ENCODE data around the gene ADAMTSL5.
"Not testable (repeated sequence)": the region's sequence is repeated elsewhere in the genome, so short reads cannot be mapped to it uniquely, and the experiment has no call there.

ADAMTSL5 gene, protein sequence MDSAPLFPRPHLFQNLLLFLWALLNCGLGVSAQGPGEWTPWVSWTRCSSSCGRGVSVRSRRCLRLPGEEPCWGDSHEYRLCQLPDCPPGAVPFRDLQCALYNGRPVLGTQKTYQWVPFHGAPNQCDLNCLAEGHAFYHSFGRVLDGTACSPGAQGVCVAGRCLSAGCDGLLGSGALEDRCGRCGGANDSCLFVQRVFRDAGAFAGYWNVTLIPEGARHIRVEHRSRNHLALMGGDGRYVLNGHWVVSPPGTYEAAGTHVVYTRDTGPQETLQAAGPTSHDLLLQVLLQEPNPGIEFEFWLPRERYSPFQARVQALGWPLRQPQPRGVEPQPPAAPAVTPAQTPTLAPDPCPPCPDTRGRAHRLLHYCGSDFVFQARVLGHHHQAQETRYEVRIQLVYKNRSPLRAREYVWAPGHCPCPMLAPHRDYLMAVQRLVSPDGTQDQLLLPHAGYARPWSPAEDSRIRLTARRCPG

DNA sequence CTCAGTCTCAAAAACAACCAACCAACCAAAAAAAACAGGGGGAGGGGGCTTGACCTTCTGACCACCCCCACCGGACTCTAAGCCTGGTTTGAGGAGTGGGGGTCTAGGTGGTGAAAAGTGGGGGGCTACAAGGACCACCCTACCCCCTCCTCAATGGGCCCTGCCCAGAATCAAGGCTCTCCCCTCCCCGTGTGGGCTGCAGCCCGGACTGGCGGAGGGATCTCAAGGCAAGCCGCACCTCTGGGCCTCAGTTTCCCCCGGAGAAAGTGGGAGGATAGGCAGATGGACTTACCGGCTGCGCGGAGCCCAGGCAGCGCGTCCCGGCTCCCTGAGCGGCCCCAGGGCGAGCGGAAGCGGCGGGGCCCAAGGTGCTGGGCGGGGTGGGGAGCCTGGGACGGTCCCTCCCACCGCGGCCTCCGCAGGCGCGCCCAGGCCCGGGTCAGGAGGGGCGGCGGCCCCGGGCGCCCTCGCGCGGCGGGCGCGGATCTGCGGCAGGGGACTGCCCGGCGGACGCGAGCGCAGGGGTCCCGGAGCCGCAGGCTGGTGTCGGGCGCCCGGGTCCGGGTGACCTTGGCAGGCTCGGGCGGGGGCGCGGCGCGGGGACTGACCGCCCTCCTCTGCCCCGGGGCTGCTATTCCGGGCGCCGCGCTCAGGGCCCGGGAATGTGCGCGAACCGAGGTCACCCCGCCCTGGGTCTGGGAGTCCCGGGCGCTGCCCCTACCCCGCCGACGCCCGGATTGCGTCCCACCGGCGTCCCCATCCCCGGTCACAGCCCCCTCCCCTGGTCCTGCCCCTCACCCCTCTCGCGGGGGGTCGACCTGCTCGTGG lies at the start of gene ADAMTSL5:
ADAMTSL5 (minus strand) TSS at position 349 of the 828 bp plus-strand sequence. CDS start 2,076 bp downstream, outside the sequence.
- DNase-seq (ENCODE audit: low spot score) = no peak

DNA sequence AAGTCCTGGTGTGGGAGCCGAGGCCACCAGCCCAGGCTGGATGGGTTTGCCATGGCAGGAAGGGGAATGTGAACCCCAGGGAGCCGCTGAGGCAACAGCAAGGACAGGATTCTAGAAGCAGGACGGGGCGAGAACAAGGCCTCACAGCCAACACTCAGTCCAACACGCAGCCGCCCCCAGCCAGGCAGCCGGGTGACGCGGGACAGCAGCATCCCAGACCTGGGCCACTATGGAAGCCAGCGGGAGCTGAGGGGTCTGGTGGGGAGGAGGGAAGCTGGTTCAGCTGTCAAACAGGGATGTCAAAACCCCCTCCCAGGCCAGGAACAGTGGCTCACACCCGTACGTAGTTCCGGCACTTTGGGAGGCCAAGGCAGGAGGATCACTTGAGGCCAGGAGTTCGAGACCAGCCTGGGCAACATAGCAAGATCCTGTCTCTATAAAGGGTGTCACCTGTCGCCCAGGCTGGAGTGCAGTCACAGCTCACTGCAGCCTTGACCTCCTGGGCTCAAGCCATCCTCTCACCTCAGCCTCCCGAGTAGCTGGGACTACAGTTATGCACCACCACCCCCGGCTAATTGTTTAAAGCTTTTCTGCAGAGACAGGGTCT lies 48.5 kb upstream of the ADAMTSL5 start:
- no peak for DNase-seq (ENCODE audit: low spot score)

DNA sequence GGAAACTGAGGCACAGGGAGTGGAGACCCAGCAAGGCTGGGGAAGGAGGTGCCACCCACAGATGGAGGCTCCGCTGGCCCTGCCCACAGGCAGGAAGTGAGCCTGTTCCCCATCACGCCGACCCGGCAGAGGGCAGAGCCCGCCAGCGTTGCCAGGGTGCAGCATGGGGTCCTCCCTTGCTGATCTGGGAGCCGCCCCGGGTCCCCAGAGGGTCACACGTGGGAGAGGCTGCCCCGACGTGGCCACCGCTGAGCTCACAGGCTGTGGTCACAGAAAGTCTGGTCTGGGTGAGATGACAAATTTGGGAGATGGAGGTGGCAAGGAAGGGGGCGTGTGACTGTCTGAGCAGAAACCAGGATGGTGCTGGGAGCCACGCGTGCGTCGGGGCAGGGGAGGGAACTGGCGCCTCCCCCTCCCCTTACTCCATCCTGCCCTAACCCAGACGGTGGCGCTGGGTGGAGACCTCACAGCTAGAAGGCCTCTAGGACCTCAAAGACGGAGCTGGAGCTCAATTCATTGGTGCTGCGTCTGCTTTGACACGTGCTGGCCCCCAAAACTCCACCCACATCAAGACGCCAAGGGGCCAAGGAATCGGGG lies 47.6 kb upstream of the ADAMTSL5 start:
- DNase-seq (ENCODE audit: low spot score) = no peak

DNA sequence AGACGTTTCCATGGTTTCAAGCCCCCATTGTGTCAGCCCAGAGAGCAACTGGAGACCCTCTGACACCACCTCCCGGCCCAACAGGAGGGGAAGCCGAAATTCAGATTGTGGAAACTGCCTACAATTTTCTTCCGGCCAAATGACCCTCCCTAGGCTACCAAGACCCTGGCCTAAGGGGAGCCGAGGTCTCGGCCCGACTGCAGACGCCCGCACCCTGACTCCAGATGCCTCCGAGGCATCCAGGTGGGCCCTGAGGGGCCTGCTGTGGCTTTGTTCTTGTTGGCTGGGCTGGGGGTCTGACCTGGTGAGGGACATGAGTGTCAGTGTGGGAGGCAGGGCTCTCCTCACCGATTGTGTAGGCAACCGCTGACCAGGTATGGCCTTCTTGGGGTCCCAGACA lies 45.7 kb upstream of the ADAMTSL5 start:
- DNase-seq (ENCODE audit: low spot score) = no peak

DNA sequence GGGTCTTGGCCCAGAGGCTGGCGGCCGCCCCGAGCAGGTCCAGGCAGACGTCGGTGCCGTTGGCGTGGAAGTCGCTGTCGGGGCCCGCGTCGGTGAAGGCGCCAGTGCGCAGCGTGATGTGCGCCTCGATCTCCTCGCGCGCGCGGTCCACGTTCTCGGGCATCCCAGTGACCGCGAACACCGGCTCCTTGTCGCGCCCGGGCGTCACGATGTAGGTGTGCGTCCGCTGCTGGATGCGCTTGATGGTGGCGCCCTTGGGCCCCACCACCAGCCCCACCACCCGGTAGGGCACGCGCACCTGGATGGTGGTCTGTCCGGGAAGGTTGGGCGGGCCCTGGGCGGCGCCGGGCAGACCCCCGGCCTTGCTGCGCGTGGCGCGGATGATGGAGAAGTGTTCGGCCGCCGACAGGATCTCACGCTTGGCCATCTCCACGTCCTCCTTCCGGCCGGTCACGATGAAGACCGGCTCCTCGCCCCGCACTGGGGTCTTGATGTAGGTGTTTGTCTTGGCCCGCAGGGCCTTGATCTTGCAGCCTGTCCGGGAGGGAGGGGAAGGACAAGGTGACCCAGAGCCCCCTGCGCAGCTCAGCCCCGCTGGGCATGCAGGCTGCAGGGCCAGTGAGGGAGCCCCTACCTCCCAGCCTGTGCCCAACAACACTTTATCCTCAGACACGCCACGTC lies 43.7 kb upstream of the ADAMTSL5 start:
- no peak for DNase-seq (ENCODE audit: low spot score)

DNA sequence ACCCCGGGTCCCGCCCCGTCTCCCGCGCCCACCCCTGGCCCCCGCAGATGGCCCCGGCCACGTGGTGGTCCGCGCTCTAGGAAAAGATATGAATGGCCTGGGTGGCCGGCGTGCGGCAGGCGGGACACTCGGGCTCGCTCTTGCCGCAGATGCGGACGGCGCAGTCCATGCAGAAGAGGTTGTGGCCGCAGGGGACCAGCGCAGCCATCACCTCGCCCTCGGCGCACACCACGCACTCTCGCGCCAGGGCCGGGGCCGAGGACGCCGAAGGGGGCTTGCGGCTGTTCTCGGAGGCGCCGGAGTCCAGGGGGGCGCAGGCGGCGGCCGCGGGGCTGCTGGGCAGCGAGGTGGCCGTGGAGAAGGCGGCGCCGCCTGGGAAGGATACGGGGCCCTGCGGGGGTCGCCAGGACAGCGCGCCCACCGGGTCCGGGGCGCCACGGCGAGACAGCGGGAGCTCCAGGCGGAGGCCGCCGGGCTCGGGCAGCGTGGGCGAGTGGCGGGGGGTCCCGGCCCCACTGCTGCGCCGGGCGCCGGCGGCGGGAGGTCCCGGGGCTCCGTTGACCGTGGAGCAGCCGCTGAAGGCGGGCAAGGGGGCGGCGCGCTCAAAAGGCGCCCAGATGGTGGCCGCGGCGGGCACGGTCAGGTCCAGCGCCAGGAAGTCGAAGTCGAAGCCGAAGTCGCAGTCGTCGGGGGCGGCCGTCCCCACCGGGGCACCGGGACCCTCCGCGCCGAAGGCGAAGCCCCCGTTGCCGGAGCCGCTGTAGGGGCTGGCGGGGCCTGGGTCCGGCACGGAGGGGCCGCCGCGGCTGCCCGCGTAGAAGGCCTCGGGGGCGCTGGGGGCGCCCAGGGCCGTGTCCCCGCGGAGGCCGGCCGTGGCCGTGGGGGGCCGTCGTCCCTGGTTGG lies 42.9 kb upstream of the ADAMTSL5 start:
- no peak for DNase-seq (ENCODE audit: low spot score)

DNA sequence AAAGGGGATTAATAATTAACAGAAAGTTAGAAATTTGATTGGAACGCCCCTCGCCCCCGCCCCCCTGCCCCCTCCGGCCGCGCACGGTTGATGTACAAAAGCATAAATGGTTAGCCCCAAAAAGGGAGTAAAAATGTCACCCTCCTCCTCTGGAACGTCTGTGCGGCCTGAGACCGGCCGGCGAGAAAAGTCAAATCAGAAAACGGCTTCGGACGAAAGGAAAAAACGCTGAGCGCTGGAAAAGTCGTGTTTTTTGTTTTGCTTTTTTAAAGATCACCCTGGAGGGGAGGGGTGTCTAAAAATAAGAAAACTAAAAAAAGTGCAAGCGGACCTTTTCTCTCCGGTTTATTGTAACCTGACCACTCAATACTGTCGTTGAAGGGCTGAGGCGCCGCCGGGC lies 42.1 kb upstream of the ADAMTSL5 start:
- no peak for DNase-seq (ENCODE audit: low spot score)

DNA sequence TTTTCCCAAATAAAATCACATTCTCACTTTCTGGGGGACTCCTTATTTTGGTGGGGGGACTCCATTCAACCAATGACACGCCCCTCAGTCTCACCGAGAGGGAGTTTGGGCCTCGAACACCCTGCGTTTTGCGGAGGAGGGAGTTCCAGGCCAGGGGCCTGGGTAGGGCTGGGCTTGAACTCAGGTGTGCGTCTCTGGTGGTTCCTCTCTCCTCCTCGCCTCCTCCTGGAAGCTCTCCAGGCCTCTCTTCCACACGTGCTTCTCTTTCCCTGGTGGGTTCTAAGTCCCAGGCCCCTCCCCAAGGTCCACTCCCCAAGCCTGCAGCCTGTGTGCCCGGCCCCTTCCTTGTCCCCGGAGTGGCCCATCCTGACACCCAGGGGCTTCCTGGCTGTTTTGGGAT lies 40.6 kb upstream of the ADAMTSL5 start:
- DNase-seq (ENCODE audit: low spot score) = no peak

DNA sequence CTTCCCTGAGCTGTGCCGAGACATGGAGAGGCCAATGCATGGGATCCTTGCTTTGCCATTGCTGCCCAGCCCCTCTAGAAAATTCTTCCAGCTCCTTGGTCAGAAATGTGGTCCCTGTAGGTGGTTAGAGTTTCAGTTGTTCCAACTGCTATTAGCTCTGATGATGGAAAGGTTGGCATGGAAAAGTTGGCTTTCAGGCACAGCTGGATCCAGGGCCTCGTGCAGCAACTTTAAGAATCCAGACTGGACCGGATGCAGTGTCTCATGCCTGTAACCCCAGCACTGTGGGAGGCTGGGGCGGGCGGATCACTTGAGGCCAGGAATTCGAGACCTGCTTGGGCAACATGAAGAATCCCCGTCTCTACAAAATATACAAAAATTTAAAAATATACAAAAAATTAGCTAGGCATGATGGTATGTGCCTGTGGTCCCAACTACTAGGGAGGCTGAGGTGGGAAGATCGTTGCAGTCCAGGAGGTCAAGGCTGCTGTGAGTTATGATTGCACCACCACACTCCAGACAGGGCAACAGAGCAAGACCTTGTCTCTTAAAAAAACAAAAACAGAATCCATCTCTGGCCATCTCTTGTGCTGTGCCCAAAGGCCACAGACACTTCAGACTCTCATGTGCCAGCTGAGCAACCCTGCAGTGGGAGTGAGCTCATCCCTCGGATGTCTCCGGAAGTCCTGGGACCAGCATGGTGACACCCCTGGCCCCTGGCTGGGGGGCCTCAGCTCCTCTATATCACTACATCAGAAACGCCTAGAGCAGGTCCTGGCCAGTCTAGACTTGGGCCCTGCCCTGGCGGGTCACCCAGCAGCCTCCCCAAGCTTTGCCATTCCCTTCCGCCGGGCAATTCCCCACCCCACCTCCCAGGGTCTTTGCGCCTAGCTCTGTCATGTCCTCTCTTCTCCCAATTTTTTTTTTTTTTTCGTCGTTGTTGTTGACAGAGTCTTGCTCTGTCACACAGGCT lies 38.5 kb upstream of the ADAMTSL5 start:
- no peak for DNase-seq (ENCODE audit: low spot score)

DNA sequence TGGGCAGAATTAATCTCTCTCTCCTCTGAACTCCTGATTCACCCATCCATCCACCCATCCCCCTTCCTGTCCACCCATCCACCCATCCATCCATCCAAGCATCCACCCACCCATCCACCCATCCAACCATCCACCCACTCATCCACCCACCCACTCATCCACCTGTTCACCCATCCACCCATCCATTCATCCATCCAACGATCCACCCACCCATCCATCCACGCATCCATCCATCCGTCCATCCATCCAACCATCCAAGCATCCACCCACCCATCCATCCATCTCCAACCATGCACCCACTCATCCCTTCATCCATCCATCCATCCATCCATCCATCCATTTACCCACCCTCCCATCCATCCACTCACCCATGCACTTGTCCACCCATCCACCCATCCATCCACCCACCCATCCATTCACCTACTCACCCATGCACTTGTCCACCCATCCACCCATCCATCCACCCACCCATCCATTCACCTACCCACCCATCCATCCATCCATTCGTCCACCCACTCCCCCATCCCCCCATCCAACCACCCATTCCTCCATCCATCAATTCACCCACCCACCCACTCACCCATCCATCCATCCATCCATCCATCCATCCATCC lies 36.6 kb upstream of the ADAMTSL5 start:
- DNase-seq (ENCODE audit: low spot score) = no peak

DNA sequence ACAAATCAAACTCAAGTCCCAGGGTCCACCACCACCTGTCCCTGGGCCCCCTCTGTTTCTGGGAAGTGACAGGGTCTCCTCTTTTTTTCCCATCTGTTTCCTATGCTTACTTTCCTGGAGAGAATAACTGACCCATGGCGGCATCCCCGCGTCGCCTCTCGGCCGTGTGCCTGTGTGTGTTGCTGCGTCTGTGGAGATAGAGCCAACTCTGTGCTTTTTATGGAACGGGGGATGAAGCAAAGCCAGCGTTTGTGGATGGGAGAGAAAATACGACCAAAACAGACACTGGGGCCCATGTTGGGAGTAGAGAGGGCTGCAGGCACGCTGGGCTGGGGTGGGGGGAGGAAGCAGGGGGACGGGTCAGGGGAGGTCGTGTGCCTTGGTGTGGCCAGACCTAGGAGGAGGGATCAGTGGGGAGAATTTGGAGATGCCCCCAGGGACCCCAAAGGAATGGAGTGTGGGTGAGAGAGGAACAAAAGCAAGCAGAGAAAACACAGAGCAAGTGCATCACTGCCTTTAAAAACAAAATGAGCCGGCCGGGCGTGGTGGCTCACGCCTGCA lies 27.6 kb upstream of the ADAMTSL5 start:
- DNase-seq (ENCODE audit: low spot score) = no peak

DNA sequence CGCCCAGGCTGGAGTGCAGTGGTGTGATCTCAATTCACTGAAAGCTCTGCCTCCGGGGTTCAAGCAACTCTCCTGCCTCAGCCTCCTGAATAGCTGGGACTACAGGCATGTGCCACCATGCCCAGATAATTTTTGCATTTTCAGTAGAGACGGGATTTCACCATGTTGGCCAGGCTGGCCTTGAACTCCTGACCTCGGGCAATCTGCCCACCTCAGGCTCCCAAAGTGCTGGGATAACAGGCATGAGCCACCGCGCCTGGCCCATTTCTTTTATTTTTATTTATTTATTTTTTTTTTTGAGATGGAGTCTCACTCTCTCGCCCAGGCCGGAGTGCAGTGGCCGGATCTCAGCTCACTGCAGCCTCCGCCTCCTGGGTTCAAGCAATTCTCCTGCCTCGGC lies 26.9 kb upstream of the ADAMTSL5 start:
- not testable (repeated sequence) for DNase-seq (ENCODE audit: low spot score)

DNA sequence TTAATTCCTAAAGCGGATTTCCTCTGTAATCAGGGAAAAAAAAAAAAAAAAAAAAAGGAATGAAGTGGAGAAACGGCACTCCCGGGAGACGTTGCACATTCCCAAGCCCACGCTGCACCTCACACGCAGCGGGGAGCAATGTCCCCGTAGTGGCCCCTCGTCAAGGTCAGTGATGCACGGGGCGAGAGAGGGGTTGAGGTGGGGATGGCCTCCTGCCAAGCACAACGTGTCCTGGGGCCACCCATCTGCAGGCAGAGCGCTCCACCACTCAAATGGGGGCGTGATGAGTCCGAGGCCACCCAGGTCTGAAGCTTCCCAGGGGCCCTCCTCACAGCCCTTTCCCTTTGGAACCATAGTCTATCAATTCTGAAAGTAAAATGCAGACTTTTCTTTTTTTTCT lies 26.2 kb upstream of the ADAMTSL5 start:
- DNase-seq (ENCODE audit: low spot score) = no peak

DNA sequence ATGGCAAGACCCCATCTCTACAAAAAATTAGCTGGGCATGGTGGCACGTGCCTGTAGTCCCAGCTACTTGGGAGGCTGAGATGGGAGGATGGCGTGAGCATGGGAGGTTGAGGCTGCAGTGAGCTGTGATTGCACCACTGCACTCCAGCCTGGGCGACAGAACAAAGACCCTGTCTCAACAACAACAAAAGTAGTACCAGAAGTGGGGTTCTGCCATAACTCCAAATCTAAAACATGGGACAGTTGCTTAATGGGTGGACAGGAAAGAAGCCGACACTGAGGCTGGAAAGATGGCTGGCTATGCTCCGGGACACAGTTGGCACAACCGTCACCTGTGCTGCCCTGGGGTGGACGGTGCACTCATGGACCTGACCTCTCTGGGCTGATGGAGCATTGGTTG lies 22.9 kb upstream of the ADAMTSL5 start:
- not testable (repeated sequence) for DNase-seq (ENCODE audit: low spot score)

DNA sequence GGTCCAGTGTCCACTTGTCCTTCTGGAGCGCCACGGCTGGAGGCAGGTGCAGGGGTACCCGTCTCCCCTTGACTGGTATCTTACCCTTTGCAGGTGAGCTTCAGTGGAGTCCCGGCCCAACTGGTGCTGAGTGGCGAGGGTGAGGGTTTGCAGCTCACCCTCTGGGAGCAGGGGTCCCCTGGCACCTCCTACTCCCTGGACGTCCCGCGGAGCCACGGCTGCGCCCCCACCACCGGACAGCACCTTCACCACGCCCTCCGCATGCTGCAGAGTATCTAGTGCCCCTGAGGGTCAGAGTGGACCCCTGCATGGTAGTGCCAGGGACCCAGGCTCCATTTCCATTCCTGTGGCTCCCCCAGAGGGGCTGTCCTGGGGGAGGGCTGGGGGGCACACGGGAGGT lies 22.2 kb upstream of the ADAMTSL5 start:
- no peak for DNase-seq (ENCODE audit: low spot score)

DNA sequence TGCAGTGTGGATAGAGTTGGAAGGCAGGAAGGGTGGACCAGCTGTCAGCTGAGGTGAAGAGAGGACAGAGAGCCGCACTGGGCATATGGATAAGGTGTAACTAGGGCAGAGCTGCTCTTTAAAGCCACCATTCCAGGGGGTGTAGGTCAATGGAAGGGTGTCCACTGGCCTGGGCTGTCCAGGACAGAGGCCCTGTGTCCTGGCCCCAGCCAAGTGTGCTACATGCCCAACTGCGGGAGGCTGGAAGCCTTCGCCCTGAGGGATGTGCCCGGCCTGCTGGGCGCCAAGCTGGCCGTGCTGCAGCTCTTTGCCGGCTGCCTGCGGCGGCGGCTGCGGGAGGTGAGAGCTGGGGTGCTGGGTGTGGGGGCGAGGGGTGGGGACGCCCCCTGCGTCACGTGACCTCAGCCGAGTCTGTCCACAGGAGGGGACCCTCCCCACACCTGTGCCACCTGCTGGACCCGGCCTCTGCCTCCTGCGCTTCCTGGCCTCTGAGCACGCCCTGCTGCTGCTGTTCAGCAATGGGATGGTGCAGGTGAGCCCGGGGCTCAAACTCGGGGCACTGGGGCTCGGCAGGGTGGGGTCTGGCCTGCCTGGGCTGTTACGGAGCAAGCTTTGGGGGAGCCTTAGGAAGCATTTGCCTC lies 20.8 kb upstream of the ADAMTSL5 start:
- no peak for DNase-seq (ENCODE audit: low spot score)

DNA sequence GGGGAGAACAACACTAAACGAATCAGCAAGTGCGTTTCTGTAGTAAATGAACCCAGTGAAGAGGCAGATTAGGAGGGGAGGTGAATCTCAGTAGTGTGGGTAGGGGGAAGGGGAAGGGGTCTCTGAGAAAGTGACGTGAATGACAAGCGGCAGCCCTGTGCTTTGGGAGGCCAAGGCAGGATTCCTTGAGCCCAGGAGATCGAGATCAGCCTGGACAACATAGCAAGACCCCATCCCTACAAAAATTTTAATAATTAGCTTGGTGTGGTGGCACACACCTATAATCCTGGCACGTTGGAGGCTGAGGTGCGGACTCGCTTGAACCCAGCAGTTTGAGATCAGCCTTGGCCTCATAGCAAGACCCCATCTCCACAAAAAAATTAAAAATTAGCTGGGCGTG lies 19.2 kb upstream of the ADAMTSL5 start:
- no peak for DNase-seq (ENCODE audit: low spot score)

DNA sequence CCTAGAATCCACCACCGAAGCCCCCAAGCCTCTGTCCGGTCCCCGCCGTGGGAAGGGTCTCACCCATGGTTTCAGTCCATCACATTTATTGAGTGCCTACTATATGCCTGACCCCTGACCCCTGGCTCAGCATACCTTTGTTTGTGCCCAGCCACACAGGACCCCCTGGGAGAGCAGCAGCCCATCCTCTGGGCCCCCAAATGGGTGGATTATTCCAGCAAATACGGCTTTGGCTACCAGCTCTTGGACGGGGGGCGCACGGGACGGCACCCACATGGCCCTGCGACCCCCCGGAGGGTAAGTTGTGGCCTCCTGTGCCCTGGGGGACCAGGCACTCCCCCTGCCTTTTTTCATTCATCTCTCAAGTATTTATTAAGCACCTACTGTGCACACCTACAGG lies 18.8 kb upstream of the ADAMTSL5 start:
- DNase-seq (ENCODE audit: low spot score) = no peak

All from pons (tissue), 1 donor.